Ascending aorta (tissue), 2 donors: ENCODE results near the gene TINCR. TPM values are rescaled to one million over a fixed set of nuclear protein-coding genes. Genes with fewer than 3 reads are reported as not detected.

ENCODE experiments used
- DNase-seq, 2 donors: peaks; one replicate each; pipeline ENCODE4 v3.0.0-alpha.2; 2019; ENCODE audit warnings: low spot score in 2 of 2
- H3K27ac ChIP-seq, 2 donors: fragments of 200-600 bp; sonication (generic); one replicate each; pipeline ENCODE4 v1.5.1; 2016 to 2017; ENCODE audit warnings: mild to moderate bottlenecking in 1 of 2
- H3K27me3 ChIP-seq: fragments of 200-600 bp; sonication (generic); one replicate; pipeline ENCODE4 v1.5.1; 2017
- H3K36me3 ChIP-seq, 2 donors: fragments of 200-600 bp; sonication (generic); one replicate each; pipeline ENCODE4 v1.5.1; 2016
- H3K4me1 ChIP-seq, 2 donors: fragments of 200-600 bp; sonication (generic); one replicate each; pipeline ENCODE4 v1.5.1; 2016 to 2017; ENCODE audit warnings: mild to moderate bottlenecking in 1 of 2
- H3K4me3 ChIP-seq, 2 donors: fragments of 200-600 bp; sonication (generic); one replicate each; pipeline ENCODE4 v1.5.1; 2016 to 2017; ENCODE audit warnings: mild to moderate bottlenecking in 1 of 2
- H3K9me3 ChIP-seq, 2 donors: fragments of 200-600 bp; sonication (generic); one replicate each; pipeline ENCODE4 v1.5.1; 2016
- intact Hi-C: fragments of 100-400 bp; cut with DNase I; formaldehyde crosslinking; loops from one replicate; pipeline ENCODE4 v1.15.1; 2023
- total RNA-seq: library from RNA; depleted of rRNA; stranded (reverse); fragments of >200 nt; gene quantifications from one replicate; pipeline ENCODE4 v1.1.0, GENCODE V29; 2016
- TF ChIP-seq, protein P1 (sequence below), 3 experiments: fragments of 200-600 bp in 2 of 3; fragments of 450-650 bp in 1 of 3; sonication (generic) in 2 of 3; IDR thresholded peaks; one replicate each; pipeline ENCODE4 v1.5.1; 2016 to 2019; ENCODE audit warnings: antibody characterized with exemption in 3 of 3, mild to moderate bottlenecking in 1 of 3, moderate library complexity in 1 of 3

Gene TINCR
- total RNA-seq, 1 donor from 2014 or later, result not detected

DNA sequence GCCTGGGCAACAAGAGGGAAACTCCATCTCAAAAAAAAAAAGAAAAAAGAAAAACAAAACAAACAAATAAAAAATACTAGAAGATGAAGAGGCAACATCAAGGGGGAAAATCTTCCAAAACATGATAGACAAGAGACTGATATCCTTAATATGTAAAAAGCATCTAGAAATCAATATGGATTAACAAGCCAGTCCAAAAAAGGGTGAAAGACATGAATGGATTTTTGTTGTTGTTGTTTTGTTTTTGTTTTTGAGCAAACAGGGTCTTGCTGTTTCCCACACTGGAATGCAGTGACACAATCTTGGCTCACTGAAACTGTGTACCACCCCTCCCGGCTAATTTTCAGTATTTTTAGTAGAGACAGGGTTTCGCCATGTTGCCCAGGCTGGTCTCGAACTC, 4.0 kb upstream of the TINCR start:
- H3K27ac ChIP-seq, result no peak overlapping the region
- peaks cover 8% of the 10 kb centered on the region for H3K27me3 ChIP-seq
- no peaks in the 10 kb centered on the region for H3K4me1 ChIP-seq
- intact Hi-C loops, result no loop called here
- no peaks in the 10 kb centered on the region for H3K9me3 ChIP-seq
- TF ChIP-seq, protein P1, sequence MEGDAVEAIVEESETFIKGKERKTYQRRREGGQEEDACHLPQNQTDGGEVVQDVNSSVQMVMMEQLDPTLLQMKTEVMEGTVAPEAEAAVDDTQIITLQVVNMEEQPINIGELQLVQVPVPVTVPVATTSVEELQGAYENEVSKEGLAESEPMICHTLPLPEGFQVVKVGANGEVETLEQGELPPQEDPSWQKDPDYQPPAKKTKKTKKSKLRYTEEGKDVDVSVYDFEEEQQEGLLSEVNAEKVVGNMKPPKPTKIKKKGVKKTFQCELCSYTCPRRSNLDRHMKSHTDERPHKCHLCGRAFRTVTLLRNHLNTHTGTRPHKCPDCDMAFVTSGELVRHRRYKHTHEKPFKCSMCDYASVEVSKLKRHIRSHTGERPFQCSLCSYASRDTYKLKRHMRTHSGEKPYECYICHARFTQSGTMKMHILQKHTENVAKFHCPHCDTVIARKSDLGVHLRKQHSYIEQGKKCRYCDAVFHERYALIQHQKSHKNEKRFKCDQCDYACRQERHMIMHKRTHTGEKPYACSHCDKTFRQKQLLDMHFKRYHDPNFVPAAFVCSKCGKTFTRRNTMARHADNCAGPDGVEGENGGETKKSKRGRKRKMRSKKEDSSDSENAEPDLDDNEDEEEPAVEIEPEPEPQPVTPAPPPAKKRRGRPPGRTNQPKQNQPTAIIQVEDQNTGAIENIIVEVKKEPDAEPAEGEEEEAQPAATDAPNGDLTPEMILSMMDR (IDR thresholded peaks at IDR 0.05), result no peak
- H3K4me3 ChIP-seq, result no peak overlapping the region
- DNase-seq, result no peak
- no peaks in the 10 kb centered on the region for H3K36me3 ChIP-seq

DNA sequence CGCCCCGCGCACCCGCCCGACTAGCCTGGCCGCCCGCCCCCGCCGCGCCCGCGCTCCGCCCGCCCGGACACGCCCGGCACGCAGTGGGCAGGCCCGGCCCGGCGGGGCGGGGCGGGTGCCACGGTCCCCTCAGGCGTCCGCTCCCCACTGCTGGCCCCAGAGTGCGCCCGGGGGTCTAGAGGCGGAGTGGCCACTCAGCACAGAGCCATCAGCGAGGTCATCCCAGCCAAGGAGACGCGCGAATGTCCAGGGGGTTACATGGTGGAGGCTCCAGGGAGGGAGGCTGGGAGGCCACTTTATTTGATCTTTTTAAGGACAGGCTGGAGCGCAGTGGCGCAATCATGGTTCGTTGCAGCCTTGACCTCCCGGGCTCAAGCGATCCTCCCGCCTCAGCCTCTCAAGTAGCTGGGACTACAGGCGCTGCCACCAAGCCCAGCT, 236 bp upstream of the TINCR start:
- Histone ChIP-seq H3K9me3 (no peaks in the 10 kb centered on the region), H3K4me3 (no peak overlapping the region), H3K27ac (no peak overlapping the region), H3K27me3 (peaks cover 8% of the 10 kb centered on the region), H3K4me1 (no peaks in the 10 kb centered on the region), H3K36me3 (no peaks in the 10 kb centered on the region)
- DNase-seq, result no peak
- TF ChIP-seq, protein P1 (IDR thresholded peaks at IDR 0.05), result no peak
- intact Hi-C loops, result no loop called here

DNA sequence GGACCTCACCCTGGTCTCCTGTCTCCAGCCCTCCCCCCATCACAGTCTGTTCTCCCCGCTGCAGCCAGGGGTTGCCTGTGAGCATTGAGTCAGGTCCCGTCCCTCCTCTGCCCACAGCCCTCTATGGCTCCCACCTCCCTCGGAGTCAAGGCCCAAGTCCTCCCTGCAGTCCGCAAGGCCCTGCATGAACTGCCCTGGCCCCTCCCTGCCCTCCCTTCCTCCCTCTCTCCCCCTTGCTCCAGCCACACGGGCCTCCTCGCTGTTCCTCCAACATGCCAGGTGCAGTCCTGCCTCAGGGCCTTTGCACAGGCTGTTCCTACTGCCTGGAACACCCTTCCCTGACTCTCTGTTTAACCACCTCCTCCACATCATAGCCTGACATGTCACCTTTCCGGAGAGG, 2.8 kb downstream of the TINCR start:
- no peak for DNase-seq
- no peak overlapping the region for H3K27ac ChIP-seq
- peaks cover 8% of the 10 kb centered on the region for H3K27me3 ChIP-seq
- H3K4me1 ChIP-seq, result no peaks in the 10 kb centered on the region
- peaks cover 6 to 12% of the 10 kb centered on the region in 2 donors for H3K9me3 ChIP-seq
- H3K4me3 ChIP-seq, result no peak overlapping the region
- no peaks in the 10 kb centered on the region for H3K36me3 ChIP-seq
- intact Hi-C loops, result no loop called here
- TF ChIP-seq, protein P1 (IDR thresholded peaks at IDR 0.05), result no peak

DNA sequence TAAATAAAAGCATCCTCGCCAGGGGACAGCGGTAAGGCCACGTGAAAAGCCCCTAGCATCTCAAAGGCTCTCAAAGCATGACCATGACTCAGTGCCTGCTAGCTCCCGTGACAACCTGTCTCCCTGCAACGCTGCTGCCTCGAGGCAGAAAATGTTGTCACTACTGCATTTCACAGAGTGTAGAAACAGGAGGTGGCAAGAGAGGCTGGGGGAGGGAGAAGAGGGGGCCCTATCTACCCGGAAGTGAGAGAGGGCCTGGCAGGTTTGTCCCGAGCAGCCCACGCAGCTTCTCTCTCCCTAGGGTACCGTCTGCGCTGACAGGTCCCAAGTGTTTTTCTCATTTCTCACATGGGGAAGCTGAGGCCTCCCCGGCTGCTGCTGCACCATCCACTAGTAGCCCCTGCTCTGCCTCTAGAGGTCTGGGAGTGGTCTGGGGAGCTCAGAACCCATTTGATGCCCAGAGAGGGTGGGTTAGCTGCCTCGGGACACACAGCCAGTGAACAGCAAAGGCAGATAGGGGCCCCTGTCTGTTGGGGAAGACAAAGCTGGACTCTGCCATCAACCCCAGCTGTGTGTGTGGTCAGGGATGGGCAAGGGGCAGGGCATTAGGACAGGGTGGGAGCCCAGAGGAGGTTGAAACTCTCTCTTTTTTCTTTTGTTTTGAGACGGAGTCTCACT, 3.7 kb downstream of the TINCR start:
- TF ChIP-seq, protein P1 (IDR thresholded peaks at IDR 0.05), result no peak
- intact Hi-C loops, result no loop called here
- H3K9me3 ChIP-seq, result peaks cover 6 to 12% of the 10 kb centered on the region in 2 donors
- H3K27me3 ChIP-seq, result peaks cover 8% of the 10 kb centered on the region
- no peaks in the 10 kb centered on the region for H3K4me1 ChIP-seq
- H3K4me3 ChIP-seq, result no peak overlapping the region
- no peak for DNase-seq
- H3K27ac ChIP-seq, result no peak overlapping the region
- no peaks in the 10 kb centered on the region for H3K36me3 ChIP-seq

DNA sequence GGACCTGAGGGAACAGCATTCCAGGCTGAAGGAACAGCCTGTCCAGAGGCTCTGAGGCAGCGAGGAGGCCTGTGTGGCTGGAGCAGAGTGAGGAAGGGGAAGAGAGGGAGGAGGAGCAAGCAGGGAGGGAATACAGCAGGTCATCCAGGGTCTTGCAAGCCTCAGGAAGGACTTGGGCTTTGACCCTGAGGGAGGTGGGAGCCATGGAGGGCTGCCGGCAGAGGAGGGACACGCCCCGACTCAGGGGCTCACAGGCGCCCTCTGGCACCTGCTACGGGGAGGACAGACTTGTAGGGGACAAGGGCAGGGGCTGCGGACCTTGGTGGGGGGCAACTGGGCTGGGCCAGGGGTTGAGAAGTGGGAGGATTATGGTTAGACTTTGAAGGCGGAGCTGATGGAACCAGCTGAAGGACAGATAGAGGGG, 4.7 kb downstream of the TINCR start:
- TF ChIP-seq, protein P1 (IDR thresholded peaks at IDR 0.05), result no peak
- Histone ChIP-seq H3K36me3 (no peaks in the 10 kb centered on the region), H3K9me3 (peaks cover 6 to 12% of the 10 kb centered on the region in 2 donors), H3K27ac (no peak overlapping the region), H3K27me3 (peaks cover 4% of the 10 kb centered on the region), H3K4me3 (no peak overlapping the region), H3K4me1 (no peaks in the 10 kb centered on the region)
- DNase-seq, result no peak
- intact Hi-C loops, result no loop called here
